Liver (tissue), 9 donors: ENCODE data around the gene NR6A1. TPM values are rescaled to one million over a fixed set of nuclear protein-coding genes. Genes with fewer than 3 reads are reported as not detected.
A peak's percentile ranks its signal among the peaks of the same experiment; 100 is the strongest.

Experiments
- DNase-seq: peaks from one replicate; pipeline ENCODE4 v3.0.0-alpha.2; 2017; ENCODE audit warnings: low spot score
- H3K27ac ChIP-seq, 2 donors: one replicate each; pipeline ENCODE4 v1.7.0; 2013; ENCODE audit warnings: inconsistent platforms in 2 of 2, low read length in 2 of 2, control low read depth in 1 of 2, low read depth in 1 of 2, mild to moderate bottlenecking in 1 of 2
- H3K27me3 ChIP-seq, 4 donors: one replicate each; pipeline versions ENCODE4 v1.6.1 to v1.7.0; 2013; ENCODE audit warnings: low read length in 3 of 4, inconsistent platforms in 1 of 4, mild to moderate bottlenecking in 1 of 4, moderate library complexity in 1 of 4; ENCODE audit not compliant: control insufficient read depth in 4 of 4, insufficient read depth in 4 of 4
- H3K36me3 ChIP-seq, 4 donors: one replicate each; pipeline versions ENCODE4 v1.6.1 to v1.7.0; 2013; ENCODE audit warnings: low read length in 3 of 4, mild to moderate bottlenecking in 3 of 4, low read depth in 1 of 4, moderate library complexity in 1 of 4; ENCODE audit not compliant: control insufficient read depth in 4 of 4, insufficient read depth in 3 of 4
- H3K4me1 ChIP-seq, 4 donors: one replicate each; pipeline versions ENCODE4 v1.6.1 to v1.7.0; 2013; ENCODE audit warnings: low read length in 3 of 4, mild to moderate bottlenecking in 3 of 4, moderate library complexity in 1 of 4; ENCODE audit not compliant: control insufficient read depth in 4 of 4, insufficient read depth in 4 of 4
- H3K4me3 ChIP-seq, 3 donors: one replicate each; pipeline versions ENCODE4 v1.6.1 to v1.7.0; 2013; ENCODE audit warnings: low read length in 3 of 3, control low read depth in 1 of 3, low read depth in 1 of 3, mild to moderate bottlenecking in 1 of 3
- H3K9ac ChIP-seq, 2 donors: one replicate each; pipeline ENCODE4 v1.7.0; 2013; ENCODE audit warnings: low read length in 2 of 2, mild to moderate bottlenecking in 2 of 2, moderate library complexity in 2 of 2, control low read depth in 1 of 2, low read depth in 1 of 2
- H3K9me3 ChIP-seq, 4 donors: one replicate each; pipeline versions ENCODE4 v1.6.1 to v1.7.0; 2013; ENCODE audit warnings: low read length in 3 of 4; ENCODE audit not compliant: control insufficient read depth in 4 of 4
- ATF3 ChIP-seq: IDR thresholded peaks from 2 replicates; pipeline ENCODE4 v1.6.1; 2016; ENCODE audit warnings: antibody characterized with exemption
- CTCF ChIP-seq: fragments of 150-350 bp; IDR thresholded peaks from 2 replicates; pipeline ENCODE4 v1.5.1; 2017; ENCODE audit warnings: improper control_type of control experiment, low read depth, low read length; ENCODE audit not compliant: missing input control
- EGR1 ChIP-seq, 2 donors: IDR thresholded peaks; 2 replicates each; pipeline ENCODE4 v1.6.1; 2016 to 2018; ENCODE audit warnings: antibody characterized with exemption in 2 of 2, low read depth in 2 of 2
- FOXA1 ChIP-seq: IDR thresholded peaks from 2 replicates; pipeline ENCODE4 v1.6.1; 2016; ENCODE audit warnings: antibody characterized with exemption
- FOXA2 ChIP-seq: IDR thresholded peaks from 2 replicates; pipeline ENCODE4 v1.6.1; 2016; ENCODE audit warnings: antibody characterized with exemption
- GABPA ChIP-seq, 2 donors: IDR thresholded peaks in 1 of 2; conservative IDR thresholded peaks in 1 of 2; 2 replicates each; pipeline ENCODE4 v1.6.1; 2016; ENCODE audit warnings: antibody characterized with exemption in 2 of 2, mild to moderate bottlenecking in 1 of 2, moderate library complexity in 1 of 2
- HNF4A ChIP-seq, 2 donors: conservative IDR thresholded peaks; 2 replicates each; pipeline ENCODE4 v1.6.1; 2016; ENCODE audit warnings: antibody characterized with exemption in 2 of 2, mild to moderate bottlenecking in 2 of 2
- HNF4G ChIP-seq: IDR thresholded peaks from 2 replicates; pipeline ENCODE4 v1.6.1; 2016; ENCODE audit warnings: antibody characterized with exemption
- JUND ChIP-seq, 2 donors: IDR thresholded peaks; 2 replicates each; pipeline ENCODE4 v1.6.1; 2016; ENCODE audit warnings: antibody characterized with exemption in 2 of 2
- MAX ChIP-seq: IDR thresholded peaks from 2 replicates; pipeline ENCODE4 v1.6.1; 2016; ENCODE audit warnings: antibody characterized with exemption
- NR2F2 ChIP-seq: IDR thresholded peaks from 2 replicates; pipeline ENCODE4 v1.6.1; 2016; ENCODE audit warnings: antibody characterized with exemption
- RAD21 ChIP-seq, 2 donors: IDR thresholded peaks; 2 replicates each; pipeline ENCODE4 v1.6.1; 2016; ENCODE audit warnings: antibody characterized with exemption in 2 of 2, mild to moderate bottlenecking in 2 of 2
- REST ChIP-seq: IDR thresholded peaks from 2 replicates; pipeline ENCODE4 v1.6.1; 2016; ENCODE audit warnings: antibody characterized with exemption, mild to moderate bottlenecking
- RXRA ChIP-seq, 2 donors: IDR thresholded peaks; 2 replicates each; pipeline ENCODE4 v1.6.1; 2017 to 2018; ENCODE audit warnings: antibody characterized with exemption in 2 of 2, mild to moderate bottlenecking in 1 of 2
- SP1 ChIP-seq: IDR thresholded peaks from 2 replicates; pipeline ENCODE4 v1.6.1; 2018; ENCODE audit warnings: antibody characterized with exemption, mild to moderate bottlenecking
- TAF1 ChIP-seq: conservative IDR thresholded peaks from 2 replicates; pipeline ENCODE4 v1.6.1; 2016; ENCODE audit warnings: antibody characterized with exemption, mild to moderate bottlenecking
- YY1 ChIP-seq: IDR thresholded peaks from 2 replicates; pipeline ENCODE4 v1.6.1; 2016; ENCODE audit warnings: antibody characterized with exemption, mild to moderate bottlenecking
- ZBTB33 ChIP-seq: IDR thresholded peaks from 2 replicates; pipeline ENCODE4 v1.6.1; 2016; ENCODE audit warnings: antibody characterized with exemption
- WGBS: extraction: QIAGEN DNeasy Blood & Tissue Kit; methylation state at CpG from one replicate; pipeline ENCODE4 v1.1.7; 2013; 5-methylcytosine and 5-hydroxymethylcytosine counted together
- polyA plus RNA-seq, 2 donors: library from polyadenylated mRNA; stranded (reverse) in 1 of 2; unstranded in 1 of 2; fragments of 200-250 nt in 1 of 2; fragments of >200 nt in 1 of 2; fragmentation: Nextera tagmentation in 1 of 2; extraction: Ambion mirVana in 1 of 2; gene quantifications; one replicate each; pipeline versions ENCODE4 v1.2.1 to v1.2.3, GENCODE V29; 2013 to 2015
- total RNA-seq, 2 donors: library from RNA; depleted of rRNA; stranded (reverse); fragments of >200 nt; gene quantifications; one replicate each; pipeline ENCODE4 v1.2.3, GENCODE V29; 2014
- donor health status: healthy.
- donor health status: healthy.
- donor health status: healthy.
- donor health status: healthy.
- donor health status: healthy.

NR6A1 gene
- total and polyA plus RNA-seq, 4 donors: 0.72 to 6.1 (median 2.1) TPM

- H3K27me3 ChIP-seq: no peaks in the 10 kb centered on the region
- 81% methylated on average over 4 of the region's 4 CpGs for WGBS
- DNase-seq: no peak
- H3K4me3 ChIP-seq: no peak overlapping the region
- no peak overlapping the region for H3K27ac ChIP-seq
- H3K9me3 ChIP-seq: no peaks in the 10 kb centered on the region
- H3K9ac ChIP-seq: no peak overlapping the region
- TF ChIP-seq NR2F2: no peak
- no peak for TF ChIP-seq RAD21 (IDR thresholded peaks at IDR 0.05)
- no peak for TF ChIP-seq FOXA1
- TF ChIP-seq JUND (IDR thresholded peaks at IDR 0.05): no peak
- peak; percentile 6 to 11 for TF ChIP-seq HNF4A (conservative IDR thresholded peaks at IDR 0.05)
- TF ChIP-seq GABPA (IDR thresholded peaks at IDR 0.05 in 1 of 2, conservative IDR thresholded peaks at IDR 0.05 in 1 of 2): no peak
- H3K36me3 ChIP-seq: no peaks in the 10 kb centered on the region
- H3K4me1 ChIP-seq: peaks cover 0 to 5% (median under 1%) of the 10 kb centered on the region in 4 donors
Measured at GRCh38 chr9:124567362-124567761, 203.7 kb downstream of the NR6A1 start.

GRCh38 chr9:124562328-124562727 is 208.8 kb downstream of the NR6A1 start:
- Histone ChIP-seq H3K4me3 (no peak overlapping the region), H3K4me1 (peaks cover 0 to 10% (median under 1%) of the 10 kb centered on the region in 4 donors), H3K36me3 (no peaks in the 10 kb centered on the region), H3K27me3 (no peaks in the 10 kb centered on the region), H3K9ac (no peak overlapping the region), H3K27ac (no peak overlapping the region), H3K9me3 (no peaks in the 10 kb centered on the region)
- DNase-seq: peak; percentile 36
- 31% methylated on average over 6 of the region's 6 CpGs for WGBS
- TF ChIP-seq YY1 (peak; percentile 31), ATF3 (no peak), EGR1 (IDR thresholded peaks at IDR 0.05; ENCODE audit: low read depth in 2 of 2) (no peak), HNF4G (no peak), FOXA1 (no peak), ZBTB33 (no peak), RXRA (IDR thresholded peaks at IDR 0.05) (peak; percentile 84 to 90), RAD21 (IDR thresholded peaks at IDR 0.05) (peak in 1 of 2 donors; percentile 13), CTCF (no peak), SP1 (peak; percentile 30), REST (no peak), GABPA (IDR thresholded peaks at IDR 0.05 in 1 of 2, conservative IDR thresholded peaks at IDR 0.05 in 1 of 2) (no peak), TAF1 (no peak), MAX (no peak), JUND (IDR thresholded peaks at IDR 0.05) (no peak), NR2F2 (no peak), HNF4A (conservative IDR thresholded peaks at IDR 0.05) (peak; percentile 28 to 46), FOXA2 (no peak)
